Stimulated activated CD8-positive, alpha-beta memory T cell treated with anti-CD3 and anti-CD28 coated beads, Interleukin-2, amount 100 ng/mL, for 48 hours (primary cell): ENCODE data around the gene EXPH5.
"Not testable (repeated sequence)": the region's sequence is repeated elsewhere in the genome, so short reads cannot be mapped to it uniquely, and the experiment has no call there.

Experiments
- DNase-seq, 2 donors: peaks; one replicate each; pipeline ENCODE4 v3.0.0-alpha.2; 2020; ENCODE audit warnings: low read depth in 2 of 2

The EXPH5 gene, protein sequence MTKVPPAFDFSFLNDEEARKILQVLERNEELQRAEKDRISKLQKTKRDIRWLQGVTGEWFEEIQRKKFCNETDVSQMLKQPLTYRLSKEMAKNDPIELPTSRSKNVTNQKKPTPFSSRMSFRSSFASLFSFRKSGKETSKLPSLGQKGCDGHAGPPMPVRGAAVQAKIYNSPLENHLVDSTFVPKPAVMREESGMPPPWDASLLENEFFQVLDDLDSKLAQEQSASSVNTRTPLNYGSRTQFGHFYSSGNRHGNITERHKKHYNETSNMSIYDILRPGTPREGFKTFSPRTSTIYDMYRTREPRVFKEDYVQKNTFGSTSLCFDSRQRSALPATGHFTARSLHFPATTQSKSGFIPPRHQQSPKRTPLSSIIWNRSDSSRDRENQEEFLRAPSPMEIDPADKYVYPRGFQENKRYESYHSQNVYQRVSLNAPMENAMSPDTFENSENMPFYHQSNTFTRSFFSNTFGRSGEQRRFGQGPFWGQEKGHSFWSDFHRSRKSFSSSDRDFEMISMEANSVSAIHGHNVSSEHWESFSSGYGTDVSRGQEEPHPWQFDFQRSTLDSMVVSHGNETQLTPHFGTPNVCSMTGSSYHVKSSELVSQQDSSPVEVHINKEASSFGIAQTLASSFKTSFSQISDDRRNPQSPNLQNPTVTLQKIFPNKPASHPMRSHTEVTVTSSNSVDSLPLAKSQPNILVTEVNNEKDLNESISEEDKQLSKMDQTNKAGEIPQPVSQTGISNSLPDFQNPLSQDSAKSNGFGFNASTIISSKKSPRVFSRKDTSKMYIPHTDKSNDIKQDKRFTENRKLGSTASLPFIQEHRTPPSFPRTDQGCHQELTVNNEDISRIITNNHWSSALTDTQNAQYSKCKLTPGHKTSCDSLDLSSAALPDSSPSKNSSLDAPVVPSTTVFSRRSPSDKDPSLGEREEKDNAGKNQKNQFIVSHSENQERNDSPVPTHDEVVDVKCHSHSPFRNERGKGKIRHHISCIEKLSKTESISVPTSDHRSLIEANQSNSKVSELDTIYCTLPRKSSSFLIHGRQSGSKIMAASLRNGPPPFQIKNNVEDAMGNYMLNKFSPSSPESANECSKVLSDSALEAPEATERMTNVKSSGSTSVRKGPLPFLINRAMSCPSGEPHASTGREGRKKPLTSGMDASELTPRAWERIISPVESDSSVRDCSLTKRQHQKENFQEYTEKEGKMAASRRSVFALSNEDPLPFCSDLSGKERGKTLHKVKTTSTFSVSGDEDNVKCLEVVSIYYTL (N-terminal part only)

DNA sequence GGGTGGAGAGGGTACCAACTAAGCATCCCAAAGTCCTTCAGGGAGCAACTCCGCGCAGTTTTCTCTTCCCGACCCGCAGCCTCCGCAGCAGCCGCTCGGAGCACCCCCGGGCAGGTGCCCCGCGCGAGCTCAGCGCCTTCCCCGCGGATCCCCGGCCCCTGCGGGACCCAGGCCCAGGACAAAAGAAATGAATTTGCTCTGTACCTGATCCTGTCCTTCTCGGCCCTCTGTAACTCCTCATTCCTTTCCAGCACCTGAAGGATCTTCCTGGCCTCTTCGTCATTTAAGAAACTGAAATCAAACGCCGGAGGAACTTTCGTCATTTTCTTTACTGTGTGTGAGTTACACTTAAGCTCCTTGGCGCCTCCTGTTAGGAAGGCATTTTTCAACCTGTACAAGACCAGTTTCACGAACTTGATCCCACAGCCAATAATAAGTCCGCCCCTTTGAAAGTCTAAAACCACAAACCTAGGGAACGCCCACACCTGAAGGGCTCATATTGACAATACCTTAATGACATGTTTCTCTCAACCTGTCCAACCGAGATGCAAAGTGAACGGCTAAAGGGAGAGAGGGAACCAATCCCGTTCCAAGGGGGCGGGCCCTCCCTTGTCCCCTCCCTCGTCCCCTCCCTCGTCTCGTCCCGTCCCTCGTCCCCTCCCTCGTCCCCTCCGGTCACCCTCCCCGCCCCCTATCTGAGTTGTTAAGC lies at the start of gene EXPH5:
EXPH5 (minus strand) TSS at position 555 of the 709 bp plus-strand sequence; CDS start at position 323, 232 bp downstream.
- peak; percentile 75 to 87 for DNase-seq

DNA sequence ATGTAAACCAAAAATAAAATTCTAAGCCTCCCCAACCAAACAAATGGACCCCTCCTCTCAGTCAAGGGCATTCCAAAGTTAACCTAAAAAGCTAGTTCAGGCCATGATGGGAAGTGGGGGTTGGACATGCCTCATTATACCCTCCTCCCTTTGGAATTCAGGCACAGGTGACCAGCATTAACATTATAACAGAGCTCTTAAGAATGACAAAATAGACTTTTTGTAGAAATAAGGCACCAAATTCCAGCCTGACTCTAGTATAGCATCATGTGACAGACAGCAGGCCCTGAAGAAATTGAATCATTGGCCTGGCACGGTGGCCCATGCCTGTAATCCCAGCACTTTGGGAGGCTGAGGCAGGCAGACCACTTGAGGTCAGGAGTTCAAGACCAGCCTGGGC lies 48.2 kb upstream of the EXPH5 start:
- DNase-seq = not testable (repeated sequence)

DNA sequence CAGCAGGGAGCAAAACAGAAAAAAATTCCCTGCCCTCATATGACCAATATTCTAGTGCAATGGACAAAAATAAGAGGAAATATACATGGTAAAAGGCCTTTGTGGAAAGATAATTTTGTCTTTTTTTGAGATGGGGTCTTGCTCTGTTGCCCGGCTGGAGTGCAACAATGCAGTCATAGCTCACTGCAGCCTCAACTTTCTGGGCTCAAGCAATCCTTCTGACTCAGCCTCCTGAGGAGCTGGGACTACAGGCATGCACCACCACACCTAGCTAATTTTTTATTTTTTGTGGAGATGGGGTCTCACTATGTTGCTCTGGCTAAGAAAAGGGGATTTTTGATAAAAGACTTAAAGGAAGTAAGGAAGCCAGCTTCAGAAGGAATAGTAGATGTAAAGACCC lies 45.6 kb upstream of the EXPH5 start:
- DNase-seq = no peak

DNA sequence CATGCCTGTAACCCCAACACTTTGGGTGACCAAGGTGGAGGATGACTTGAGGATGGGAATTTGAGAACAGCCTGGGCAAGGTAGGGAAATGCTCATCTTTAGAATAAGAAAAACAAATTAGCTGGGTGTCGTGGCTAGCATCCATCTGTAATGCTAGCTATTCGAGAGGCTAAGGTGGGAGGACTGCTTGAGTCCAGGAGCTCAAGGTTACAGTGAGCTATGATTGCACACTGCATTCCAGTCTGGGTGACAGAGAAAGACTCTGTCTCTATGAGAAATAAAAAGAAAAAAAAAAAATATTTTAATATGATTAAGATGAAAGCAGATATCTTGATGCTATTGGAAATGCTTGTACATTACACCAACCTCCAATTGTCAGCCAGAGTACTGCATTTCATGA lies 42.7 kb upstream of the EXPH5 start:
- DNase-seq = no peak

DNA sequence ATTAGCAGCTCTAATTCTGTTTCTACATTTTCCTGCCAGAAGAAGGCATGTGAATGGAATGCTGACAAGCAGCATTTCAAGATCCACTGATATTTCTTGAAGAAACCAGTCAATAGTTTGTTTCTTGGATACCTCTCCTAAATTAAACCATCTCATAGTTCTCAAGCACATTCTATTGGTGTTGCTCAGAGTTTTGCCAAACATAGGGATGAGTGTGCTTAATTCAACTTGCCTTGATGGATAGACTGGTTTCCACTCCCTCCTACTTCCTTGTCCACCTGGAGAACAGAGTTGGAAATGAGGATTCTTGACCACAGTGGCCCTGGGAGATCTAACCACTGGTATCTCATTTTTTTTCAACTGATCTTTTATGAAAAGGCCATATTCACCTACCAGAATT lies 41.5 kb upstream of the EXPH5 start:
- DNase-seq = no peak

DNA sequence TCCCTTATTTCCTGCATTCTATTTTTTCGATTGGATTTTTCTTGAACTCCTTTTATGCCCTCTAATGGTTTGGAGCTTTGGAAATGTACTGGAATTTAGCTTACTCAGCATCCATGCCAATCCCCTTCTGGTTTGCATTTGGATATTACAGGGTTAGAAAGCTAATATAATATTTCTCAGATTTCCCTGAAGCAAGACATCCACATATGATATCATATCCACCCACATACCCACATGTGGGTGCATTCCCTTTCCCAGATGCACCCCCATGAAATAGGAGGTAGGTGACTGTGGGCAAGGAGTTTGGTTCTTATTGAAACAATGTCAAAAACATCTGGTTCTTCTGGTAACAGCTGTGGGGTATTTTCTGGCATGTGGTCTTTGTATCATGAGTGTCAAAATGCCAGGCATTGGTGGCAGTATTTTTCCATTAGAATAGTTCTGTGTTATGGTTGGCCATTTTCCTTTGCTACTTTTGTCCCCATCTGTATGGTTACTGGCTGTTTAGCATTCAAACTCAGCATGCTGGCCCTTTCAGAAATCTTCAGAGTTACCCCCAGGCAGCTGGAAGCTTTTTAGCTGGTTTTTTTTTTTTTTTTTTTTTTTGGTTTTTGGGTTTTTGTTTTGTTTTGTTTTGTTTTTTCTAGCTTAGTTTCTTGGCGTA lies 38.6 kb upstream of the EXPH5 start:
- no peak for DNase-seq

DNA sequence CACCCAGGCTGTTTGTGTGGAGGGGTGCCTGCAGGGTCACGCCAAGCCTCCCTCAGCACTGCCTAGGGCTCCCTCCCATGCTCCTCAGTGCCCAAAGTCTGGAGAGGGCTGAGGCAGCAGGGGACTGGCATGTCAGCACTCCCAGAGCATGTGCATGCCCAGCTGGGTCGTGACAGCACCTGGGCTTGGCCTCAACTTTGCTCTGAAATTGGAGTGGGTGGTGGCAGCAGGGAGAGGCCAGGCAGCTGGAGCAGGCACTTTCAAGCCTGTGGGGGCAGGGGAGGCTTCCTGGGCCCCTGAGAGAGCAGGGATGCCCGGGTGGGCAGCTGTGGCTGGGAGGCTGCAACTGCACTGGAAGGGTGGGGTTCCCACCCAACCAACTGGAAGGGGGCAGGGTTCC lies 35.7 kb upstream of the EXPH5 start:
- DNase-seq = no peak

DNA sequence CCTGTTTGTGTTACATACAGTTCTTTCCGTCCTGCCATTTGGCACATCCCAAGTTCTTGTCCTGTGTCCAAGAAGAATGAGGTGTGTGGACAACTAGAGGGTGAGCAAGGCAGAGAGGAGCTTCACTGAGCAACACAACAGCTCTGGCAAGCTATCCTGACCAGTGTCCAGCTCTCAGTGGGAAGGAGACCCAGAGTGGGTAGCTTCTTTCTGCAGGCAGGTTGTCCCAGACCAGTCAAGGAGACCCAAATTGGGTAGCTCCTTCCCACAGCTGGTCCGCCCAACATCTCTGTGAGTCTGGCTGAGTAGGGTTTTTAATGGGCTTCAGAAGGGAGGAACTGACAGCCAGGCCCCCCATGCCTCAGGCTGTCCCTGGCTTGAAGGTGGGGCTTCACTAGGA lies 35.2 kb upstream of the EXPH5 start:
- DNase-seq = no peak

DNA sequence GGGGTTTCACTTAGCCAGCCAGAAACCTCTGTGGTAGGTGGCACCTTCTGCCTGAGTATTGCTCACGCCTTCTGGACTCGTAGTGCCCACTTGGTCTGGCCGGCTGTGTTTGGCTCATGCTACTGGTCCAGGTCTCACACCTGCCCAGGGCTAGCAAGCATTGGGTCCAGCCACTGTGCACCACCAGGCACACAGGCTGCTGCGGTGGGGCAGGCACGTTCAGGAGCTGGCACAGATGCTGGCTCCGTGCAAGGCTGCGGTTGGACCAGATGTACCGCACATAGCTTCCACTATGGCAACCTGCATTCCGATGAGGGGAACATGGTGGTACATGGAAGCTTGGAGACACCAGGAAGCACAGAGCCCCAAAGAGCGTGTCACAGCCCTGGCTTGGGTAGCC lies 34.8 kb upstream of the EXPH5 start:
- DNase-seq = no peak

DNA sequence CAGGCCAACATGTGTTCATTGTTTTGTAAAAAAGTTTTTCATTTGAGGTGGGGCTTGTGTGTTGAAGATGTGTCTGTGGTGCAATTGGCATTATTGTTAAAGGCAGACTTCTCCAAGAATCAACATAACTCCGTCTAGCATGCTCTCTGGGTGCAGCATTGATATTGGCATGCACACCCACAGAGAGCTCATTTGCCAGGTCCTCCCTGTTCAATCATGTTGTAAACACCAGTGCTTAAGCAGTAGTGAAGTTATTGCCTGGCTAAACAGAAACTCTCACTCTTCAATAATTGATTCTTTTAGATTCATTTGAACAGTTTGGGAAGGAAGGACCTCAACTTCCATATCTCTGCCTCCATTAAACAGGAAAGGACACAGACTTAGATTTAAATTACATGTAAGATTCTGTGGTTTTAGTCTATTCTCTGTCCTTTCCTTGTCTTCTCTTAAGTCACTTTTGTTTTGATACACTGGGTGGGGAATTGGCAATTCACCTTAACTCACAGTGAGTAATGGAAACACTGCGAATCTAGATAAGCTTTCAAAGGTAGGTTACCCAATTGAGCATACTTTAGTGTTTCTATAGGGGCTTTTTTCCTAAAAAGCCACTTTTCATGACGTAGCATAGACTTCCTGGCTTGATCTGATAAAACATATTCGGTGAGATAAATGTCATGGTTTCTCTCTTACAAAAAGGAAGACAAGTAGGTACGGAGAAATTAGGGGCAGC lies 30.8 kb upstream of the EXPH5 start:
- DNase-seq = no peak

DNA sequence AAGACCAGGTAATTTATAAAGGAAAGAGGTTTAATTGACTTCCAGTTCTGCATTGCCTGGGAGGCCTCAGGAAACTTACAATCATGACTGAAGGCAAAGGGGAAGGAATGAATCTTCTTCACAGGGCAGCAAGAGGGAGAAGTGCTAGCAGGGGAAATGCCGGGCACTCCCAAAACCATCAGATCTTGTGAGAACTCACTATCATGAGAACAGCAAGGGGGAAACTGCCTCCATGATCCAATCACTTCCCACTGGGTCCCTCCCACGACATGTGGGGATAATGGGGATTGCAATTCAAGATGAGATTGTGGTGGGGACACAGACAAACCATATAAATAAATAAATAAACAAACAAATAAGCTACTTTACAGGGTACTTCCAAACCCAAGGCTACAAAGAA lies 28.8 kb upstream of the EXPH5 start:
- DNase-seq = no peak

DNA sequence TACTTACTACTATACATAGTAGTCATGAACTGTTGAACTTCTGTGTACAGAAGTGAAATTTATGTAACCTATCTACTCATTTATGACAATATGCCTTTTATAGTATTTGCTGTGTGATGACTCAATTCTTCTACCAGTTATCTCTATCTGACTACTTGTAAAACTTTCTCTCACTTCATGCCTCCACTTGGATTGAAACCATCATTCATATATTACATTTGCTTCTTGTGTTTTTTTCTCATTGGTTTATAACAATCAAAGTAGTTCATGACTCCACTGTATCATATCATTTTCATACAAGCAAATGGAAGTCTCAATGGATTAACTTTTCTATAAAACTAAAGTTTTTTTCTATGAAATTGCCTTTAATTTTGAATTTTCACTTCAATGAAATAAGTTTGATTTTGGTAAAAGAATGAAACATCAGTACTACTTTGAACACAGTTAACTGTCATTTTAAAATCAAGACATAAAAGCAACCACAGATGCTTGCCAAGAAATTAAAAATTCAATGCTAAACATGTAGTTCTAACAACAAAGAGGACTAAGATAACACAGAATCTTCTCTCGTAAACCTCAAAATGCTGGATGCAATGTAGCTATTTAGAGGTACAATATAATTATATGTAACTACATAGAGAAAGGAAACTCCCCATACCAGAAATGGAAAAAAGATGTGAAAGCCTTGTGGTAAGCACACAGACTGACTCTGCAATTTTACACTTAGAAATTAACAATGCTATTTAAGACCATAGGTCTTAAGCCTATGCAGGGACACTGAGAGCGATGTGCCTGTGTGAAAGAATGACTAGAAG lies 27.6 kb upstream of the EXPH5 start:
- no peak for DNase-seq

DNA sequence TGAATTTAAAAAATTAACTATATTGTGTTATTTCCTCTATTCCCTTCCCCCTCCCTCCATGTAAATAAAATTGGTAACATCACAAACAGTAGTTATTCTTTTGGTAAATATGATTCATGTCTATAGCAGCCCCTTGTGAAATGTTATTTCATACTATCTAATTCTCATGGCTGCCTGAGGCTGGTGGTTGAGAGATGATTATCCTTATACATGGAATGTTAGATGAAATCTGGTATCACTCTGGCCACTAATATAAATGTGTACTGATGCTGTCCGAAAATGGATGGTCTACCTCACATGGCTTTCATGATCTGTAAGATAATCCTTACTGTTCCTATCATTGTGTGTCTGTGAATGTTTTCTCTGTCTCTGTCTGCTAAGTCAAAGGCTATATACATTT lies 25.0 kb upstream of the EXPH5 start:
- DNase-seq = no peak

DNA sequence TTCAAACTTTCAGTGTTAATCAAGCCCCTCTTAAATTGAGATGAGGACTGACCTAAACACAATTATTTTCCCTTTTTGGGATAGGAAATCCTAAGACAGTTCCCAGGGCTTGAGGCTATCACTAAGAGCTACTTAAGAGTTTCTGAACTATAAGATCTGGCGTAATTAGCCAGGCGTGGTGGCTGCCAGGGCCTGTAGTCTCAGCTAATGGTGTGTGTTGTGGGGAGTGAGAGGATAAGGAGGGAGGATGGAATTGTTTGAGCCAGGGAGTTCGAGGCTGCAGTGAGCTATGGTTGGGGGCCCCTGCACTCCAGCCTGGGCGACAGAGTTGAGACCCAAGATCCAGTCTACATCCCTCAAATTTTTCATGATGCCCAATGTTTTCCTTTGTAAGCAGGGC lies 23.5 kb upstream of the EXPH5 start:
- DNase-seq = no peak

DNA sequence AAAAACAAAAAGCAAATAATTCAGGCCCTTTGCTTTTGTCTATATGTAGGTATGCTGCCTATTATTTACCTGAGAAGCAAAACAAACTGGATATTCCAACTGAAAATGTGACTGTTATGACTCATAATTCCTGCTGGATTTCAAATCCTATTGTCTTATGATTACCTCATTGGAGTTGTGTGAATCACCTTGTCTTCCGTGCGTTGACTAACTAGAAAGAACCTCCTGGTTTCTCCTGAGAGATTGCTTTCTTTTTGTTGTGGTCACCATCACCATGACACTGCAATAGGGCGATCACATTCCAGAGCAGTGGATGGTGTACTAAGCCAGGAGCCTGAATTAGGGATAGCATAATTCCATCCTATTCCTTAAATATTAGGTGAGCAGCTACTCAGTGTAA lies 23.0 kb upstream of the EXPH5 start:
- no peak for DNase-seq

DNA sequence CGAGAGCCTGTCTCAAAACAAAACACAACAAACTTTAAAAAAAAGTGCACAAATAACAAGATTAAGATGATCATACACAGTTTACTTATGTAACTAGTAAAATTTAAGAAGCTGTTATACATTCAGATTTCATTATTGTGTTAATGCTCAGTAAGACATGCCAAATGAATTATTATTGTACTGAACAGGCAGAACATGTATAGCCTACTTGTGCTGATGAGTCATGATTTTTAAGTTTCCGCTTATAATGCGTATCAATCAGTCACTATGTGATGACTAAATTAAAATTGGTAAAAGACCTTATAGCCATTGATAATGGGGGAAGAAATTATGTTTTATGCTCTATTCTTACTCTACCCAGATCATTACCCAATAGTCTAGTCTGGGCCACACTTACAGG lies 20.5 kb upstream of the EXPH5 start:
- DNase-seq = no peak

DNA sequence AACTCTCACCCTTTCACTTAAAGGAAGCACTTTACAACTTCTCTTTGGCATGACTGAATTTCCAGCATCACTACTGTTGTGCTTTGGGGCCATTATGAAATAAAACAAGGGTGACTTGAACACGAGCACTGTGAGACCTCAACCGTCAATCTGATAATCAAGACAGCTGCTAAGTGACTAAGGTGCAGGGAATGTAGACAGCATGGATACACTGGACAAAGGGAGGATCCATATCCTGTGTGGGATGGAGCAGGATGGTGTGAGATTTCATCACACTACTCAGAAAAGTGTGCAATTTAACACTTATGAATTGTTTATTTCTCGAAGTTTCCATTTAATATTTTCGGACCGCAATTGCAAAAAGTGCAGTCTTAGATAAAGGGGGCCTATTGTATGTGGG lies 16.1 kb upstream of the EXPH5 start:
- no peak for DNase-seq

DNA sequence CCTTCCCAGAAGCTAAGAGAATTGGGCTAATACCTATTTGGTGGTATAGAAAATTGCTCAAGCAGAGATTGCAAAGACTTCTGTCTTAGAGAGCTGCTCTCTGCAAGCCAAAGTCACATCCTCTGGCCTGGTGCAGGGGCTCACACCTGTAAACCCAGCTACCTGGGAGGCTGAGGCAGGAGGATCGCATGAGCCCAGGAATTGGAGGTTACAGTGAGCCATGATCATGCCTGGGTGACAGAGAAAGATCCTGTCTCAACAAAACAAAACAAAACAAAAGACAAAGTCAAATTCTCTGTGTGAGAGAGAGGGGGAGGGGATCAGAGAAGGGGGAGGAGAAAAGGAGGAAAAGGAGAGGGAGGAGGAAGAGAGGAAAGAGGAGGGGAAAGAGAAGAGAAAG lies 15.0 kb upstream of the EXPH5 start:
- no peak for DNase-seq

DNA sequence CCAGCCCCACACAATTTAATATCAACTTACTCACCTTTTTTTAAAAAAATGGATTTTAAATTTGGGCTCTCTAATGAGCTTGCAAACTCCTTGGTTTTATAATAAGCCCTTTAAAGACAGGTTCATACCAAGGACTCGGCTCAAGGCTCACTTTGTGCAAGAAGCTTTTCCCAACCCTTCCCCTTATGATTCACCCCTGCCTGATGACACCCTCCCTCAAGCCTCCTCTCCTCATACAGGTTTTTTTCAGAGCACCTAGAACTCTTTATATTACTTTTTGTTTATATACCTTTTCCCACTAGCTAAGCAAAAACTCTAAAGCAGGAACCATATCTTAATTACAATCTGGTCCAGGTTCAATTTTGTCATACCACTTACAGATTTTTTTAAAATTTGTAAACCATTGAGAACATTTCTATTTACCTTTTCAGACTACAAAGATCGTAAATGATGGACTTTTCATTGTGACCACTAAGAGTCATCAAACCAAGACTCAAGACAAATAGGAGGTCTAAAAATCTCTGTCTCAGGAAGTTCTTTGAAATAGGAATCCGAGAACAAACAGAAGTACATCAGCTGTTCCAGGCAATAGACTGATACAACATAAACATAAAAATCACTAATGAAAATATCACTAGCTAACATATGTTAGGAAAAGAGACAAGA lies 13.1 kb upstream of the EXPH5 start:
- no peak for DNase-seq
